Ishikawa (cell line): ENCODE data around the gene SCEL.

Experiments
- CEBPB ChIP-seq: IDR thresholded peaks from 2 replicates; pipeline ENCODE4 v1.6.1; 2012
- CREB1 ChIP-seq: IDR thresholded peaks from 2 replicates; pipeline ENCODE4 v1.6.1; 2012; ENCODE audit warnings: low read depth
- EGR1 ChIP-seq: IDR thresholded peaks from 2 replicates; pipeline ENCODE4 v1.6.1; 2012
- EP300 ChIP-seq: IDR thresholded peaks from 2 replicates; pipeline ENCODE4 v1.6.1; 2012; ENCODE audit warnings: borderline replicate concordance
- FOXM1 ChIP-seq: IDR thresholded peaks from 2 replicates; pipeline ENCODE4 v1.6.1; 2012; ENCODE audit warnings: low read depth, borderline replicate concordance
- NFIC ChIP-seq: IDR thresholded peaks from 2 replicates; pipeline ENCODE4 v1.6.1; 2012
- RAD21 ChIP-seq: IDR thresholded peaks from 2 replicates; pipeline ENCODE4 v1.6.1; 2012; ENCODE audit warnings: low read depth
- TAF1 ChIP-seq: IDR thresholded peaks from 2 replicates; pipeline ENCODE4 v1.6.1; 2012; ENCODE audit warnings: low read depth, mild to moderate bottlenecking
- TCF12 ChIP-seq: IDR thresholded peaks from 2 replicates; pipeline ENCODE4 v1.6.1; 2012; ENCODE audit warnings: low read depth
- TEAD4 ChIP-seq: IDR thresholded peaks from 2 replicates; pipeline ENCODE4 v1.6.1; 2012
- YY1 ChIP-seq: IDR thresholded peaks from 2 replicates; pipeline ENCODE4 v1.6.1; 2012; ENCODE audit warnings: low read depth
- ZBTB7A ChIP-seq: IDR thresholded peaks from 2 replicates; pipeline ENCODE4 v1.6.1; 2012; ENCODE audit warnings: low read depth
- TF ChIP-seq, protein P1 (sequence below): IDR thresholded peaks from 2 replicates; pipeline ENCODE4 v1.6.1; 2012
- TF ChIP-seq, protein P2 (sequence below): IDR thresholded peaks from 2 replicates; pipeline ENCODE4 v1.6.1; 2012; ENCODE audit warnings: low read depth, mild to moderate bottlenecking
- TF ChIP-seq, protein P3 (sequence below): IDR thresholded peaks from 2 replicates; pipeline ENCODE4 v1.6.1; 2012

The SCEL gene

DNA sequence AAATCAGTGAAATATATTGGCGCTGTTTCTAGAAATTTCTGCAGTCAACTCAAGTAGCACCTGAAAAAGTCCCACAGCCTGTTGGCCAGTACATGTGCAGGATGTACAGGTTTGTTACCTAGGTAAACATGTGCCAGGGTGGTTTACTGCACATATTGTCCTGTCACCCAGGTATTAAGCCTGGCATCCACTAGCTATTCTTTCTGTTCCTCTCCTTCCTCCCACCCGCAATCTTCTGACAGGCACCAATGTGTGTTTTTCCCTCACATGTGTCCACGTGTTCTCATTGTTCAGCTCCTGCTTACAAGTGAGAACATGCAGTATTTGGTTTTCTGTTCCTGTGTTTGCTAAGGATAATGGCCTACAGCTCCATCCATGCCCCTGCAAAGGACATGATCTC, 13.1 kb upstream of the SCEL start:
- no peak for TF ChIP-seq NFIC
- TF ChIP-seq, protein P1, sequence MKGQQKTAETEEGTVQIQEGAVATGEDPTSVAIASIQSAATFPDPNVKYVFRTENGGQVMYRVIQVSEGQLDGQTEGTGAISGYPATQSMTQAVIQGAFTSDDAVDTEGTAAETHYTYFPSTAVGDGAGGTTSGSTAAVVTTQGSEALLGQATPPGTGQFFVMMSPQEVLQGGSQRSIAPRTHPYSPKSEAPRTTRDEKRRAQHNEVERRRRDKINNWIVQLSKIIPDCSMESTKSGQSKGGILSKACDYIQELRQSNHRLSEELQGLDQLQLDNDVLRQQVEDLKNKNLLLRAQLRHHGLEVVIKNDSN: no peak

DNA sequence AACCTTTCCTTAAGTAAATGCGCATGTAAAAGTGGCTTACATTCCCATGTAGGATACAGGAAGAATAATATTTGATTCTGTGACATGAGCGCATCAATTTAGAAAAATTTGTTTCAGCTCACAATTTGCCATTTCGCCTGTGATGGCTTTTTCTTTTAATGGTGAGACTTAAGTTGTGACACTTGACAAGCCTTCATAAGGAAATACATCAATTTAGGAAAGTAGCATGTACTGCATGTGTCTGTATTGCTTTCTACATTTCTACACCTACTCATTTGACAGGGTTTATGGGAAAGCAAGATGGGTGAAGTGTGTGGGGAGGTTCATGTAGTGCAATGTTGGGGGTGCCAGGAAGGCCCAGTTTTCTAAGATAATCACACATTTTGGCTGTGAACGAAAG, 12.1 kb upstream of the SCEL start:
- TF ChIP-seq FOXM1 (no peak), CEBPB (no peak), RAD21 (no peak), EP300 (no peak), YY1 (no peak), EGR1 (no peak), NFIC (no peak), TCF12 (no peak), ZBTB7A (no peak)
- TF ChIP-seq, protein P1: no peak
- TF ChIP-seq, protein P2, sequence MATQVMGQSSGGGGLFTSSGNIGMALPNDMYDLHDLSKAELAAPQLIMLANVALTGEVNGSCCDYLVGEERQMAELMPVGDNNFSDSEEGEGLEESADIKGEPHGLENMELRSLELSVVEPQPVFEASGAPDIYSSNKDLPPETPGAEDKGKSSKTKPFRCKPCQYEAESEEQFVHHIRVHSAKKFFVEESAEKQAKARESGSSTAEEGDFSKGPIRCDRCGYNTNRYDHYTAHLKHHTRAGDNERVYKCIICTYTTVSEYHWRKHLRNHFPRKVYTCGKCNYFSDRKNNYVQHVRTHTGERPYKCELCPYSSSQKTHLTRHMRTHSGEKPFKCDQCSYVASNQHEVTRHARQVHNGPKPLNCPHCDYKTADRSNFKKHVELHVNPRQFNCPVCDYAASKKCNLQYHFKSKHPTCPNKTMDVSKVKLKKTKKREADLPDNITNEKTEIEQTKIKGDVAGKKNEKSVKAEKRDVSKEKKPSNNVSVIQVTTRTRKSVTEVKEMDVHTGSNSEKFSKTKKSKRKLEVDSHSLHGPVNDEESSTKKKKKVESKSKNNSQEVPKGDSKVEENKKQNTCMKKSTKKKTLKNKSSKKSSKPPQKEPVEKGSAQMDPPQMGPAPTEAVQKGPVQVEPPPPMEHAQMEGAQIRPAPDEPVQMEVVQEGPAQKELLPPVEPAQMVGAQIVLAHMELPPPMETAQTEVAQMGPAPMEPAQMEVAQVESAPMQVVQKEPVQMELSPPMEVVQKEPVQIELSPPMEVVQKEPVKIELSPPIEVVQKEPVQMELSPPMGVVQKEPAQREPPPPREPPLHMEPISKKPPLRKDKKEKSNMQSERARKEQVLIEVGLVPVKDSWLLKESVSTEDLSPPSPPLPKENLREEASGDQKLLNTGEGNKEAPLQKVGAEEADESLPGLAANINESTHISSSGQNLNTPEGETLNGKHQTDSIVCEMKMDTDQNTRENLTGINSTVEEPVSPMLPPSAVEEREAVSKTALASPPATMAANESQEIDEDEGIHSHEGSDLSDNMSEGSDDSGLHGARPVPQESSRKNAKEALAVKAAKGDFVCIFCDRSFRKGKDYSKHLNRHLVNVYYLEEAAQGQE: no peak
- TF ChIP-seq, protein P3, sequence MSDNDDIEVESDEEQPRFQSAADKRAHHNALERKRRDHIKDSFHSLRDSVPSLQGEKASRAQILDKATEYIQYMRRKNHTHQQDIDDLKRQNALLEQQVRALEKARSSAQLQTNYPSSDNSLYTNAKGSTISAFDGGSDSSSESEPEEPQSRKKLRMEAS: no peak

DNA sequence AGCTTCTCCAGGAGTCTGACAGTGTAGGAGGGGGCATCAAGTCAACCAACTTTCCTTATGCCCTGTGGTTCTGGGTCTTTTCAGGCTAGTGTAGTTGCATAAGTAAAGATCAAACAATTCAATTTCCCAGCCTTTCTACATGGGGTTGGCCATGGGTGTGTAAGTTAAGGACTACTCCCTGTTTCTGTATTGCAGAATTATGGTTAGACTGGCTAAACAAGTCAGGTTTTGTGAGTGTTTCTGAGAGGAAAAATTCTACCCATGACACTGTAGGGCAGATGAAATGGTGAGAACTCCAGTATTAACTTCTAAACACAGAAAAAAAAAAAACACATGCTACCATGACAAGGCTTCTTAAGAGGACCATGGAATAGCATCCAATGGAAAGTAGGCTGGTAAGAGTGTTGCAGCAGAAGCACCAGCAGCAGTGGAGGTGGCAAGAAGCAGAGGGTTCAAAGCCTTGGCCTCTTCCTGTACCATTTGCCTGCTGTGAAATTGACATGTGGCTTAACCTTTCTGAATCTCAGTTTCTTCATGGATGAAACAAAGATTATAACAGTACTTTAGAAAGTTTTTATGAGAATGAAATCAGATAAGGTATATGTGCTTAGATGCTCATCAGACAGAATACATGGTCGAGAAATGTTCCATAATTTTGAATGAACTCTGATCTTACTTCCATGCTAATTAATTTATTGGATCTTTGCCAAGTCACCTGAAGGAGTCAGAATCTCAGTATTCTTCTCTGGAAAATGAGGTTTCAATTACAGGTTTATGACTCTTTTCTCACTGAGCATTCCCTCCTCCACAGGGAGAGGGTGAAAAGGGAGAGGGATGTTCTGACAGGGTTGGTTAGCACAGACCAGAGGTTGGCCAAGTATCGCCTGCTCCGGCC, 11.4 kb upstream of the SCEL start:
- TF ChIP-seq CREB1 (no peak), YY1 (no peak), EP300 (0 out of 2 replicates have a peak, but pooled peaks have one; percentile 35), TCF12 (peak; percentile 24; the same call in 1 of the 2 replicates), NFIC (peak; percentile 87)
- TF ChIP-seq, protein P3: no peak

DNA sequence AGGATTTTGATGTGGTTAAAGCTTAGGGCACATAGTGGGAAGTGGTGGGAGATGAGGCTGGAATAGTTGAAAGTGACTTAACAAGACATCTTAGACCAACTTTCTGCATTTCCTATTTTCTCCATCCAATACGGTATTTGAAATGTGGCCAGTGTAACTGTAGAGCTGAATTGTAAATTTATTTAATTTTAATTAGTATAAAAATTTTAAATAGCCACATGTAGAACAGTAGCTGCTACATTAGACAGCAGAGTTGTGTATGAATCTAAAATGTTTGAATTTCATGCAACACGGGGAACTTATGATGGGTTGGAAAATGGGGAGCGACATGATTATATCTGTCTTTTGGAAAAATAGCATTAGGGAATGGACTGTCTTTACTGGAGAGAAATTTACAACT, 7.1 kb upstream of the SCEL start:
- TF ChIP-seq ZBTB7A (no peak), RAD21 (no peak), TAF1 (no peak), EP300 (no peak), FOXM1 (no peak), TCF12 (no peak), EGR1 (no peak), NFIC (no peak), YY1 (no peak), CREB1 (no peak), CEBPB (no peak), TEAD4 (no peak)
- TF ChIP-seq, protein P1: no peak
- TF ChIP-seq, protein P2: no peak
- TF ChIP-seq, protein P3: no peak

DNA sequence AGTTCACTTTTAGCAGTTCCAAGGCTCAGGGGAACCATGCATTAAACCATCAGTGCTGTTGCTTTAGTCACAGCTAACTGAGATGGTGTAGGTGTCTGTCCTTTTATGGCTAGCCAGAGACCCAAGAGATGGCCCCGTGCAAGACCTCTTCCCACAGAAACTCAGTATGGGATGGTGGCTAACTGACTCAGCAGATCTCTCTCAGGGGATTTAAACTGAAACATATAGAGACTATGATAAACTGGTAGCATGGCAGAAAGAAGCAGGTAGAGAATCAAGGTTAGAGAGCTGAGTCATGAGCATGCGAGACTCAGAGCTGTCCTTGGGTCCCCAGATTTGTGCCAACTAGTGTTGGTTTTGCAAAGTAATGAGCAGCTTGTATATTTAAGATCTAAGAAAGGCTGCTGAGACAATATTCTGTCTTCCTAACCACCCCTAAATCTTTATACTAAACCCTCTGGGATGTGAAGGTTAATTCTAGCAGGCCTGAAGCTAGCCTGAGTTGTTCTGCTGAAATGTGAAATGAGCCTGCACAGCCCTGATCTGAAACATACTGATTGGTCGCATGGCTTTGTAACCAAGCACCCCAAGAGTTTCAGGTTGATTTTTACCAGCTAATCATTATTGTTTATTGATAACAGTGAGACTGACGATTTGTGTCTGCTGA, 6.5 kb upstream of the SCEL start:
- TF ChIP-seq, protein P2: no peak
- TF ChIP-seq, protein P3: no peak
- TF ChIP-seq CEBPB (no peak), FOXM1 (no peak), EGR1 (no peak), CREB1 (no peak), EP300 (no peak), TEAD4 (no peak), TCF12 (no peak), TAF1 (no peak), NFIC (no peak)
- TF ChIP-seq, protein P1: no peak
